ENCODE results near the gene IGSF3. TPM values are rescaled to one million over a fixed set of nuclear protein-coding genes. Genes with fewer than 3 reads are reported as not detected.

The IGSF3 gene
- total RNA-seq, 1 experiment from 2014 or later = 30.1 TPM

GRCh38 chr1:116560704-116561490, 106.6 kb downstream of the IGSF3 start:
- DNase-seq = no peak
- peaks cover 20% of the 10 kb centered on the region for H3K4me1 ChIP-seq (replicated peaks; ENCODE audit: insufficient read depth)
- H3K9me3 ChIP-seq (ENCODE audit: insufficient read depth, low read depth) = peaks cover 12% of the 10 kb centered on the region
- POLR2A ChIA-PET (ENCODE audit: unreplicated experiment) = no interaction called here
- TF ChIP-seq EZH2 (IDR thresholded peaks at IDR 0.05; ENCODE audit: low read depth) (no peak), CTCF (conservative IDR thresholded peaks at IDR 0.05) (no peak)
- CTCF ChIA-PET = no interaction called here
- H3K4me2 ChIP-seq = no peak overlapping the region
- H2AFZ ChIP-seq = no peak overlapping the region
- H3F3A ChIP-seq (ENCODE audit: insufficient read depth, low read depth) = peaks cover 22% of the 10 kb centered on the region
- H3K27me3 ChIP-seq (ENCODE audit: insufficient read depth, low read depth) = no peaks in the 10 kb centered on the region
- no TSS peak for BruUV-seq (replicated peaks)
- peaks cover 59% of the 10 kb centered on the region for H3K36me3 ChIP-seq (ENCODE audit: low read depth)
- intact Hi-C loops (cut with micrococcal nuclease; ENCODE audit: unreplicated experiment) = loop anchor here (10.0 kb wide), 1 partner anchor 1006 kb away; no protein-coding TSS in a partner anchor
- H3K4me3 ChIP-seq = no peak overlapping the region
- H3K9me2 ChIP-seq (ENCODE audit: insufficient read depth) = no peaks in the 10 kb centered on the region
- H3K27ac ChIP-seq = no peak overlapping the region
- H3K79me2 ChIP-seq (ENCODE audit: low read depth) = peaks cover 100% of the 10 kb centered on the region
- H4K20me1 ChIP-seq (ENCODE audit: insufficient read depth) = peaks cover 22% of the 10 kb centered on the region; the same call in 1 of the 2 replicates

- Histone ChIP-seq H3F3A (ENCODE audit: insufficient read depth, low read depth) (peaks cover 34% of the 10 kb centered on the region), H3K4me2 (no peak overlapping the region), H3K9me2 (ENCODE audit: insufficient read depth) (no peaks in the 10 kb centered on the region), H3K4me1 (replicated peaks; ENCODE audit: insufficient read depth) (peaks cover 36% of the 10 kb centered on the region), H3K4me3 (no peak overlapping the region), H4K20me1 (ENCODE audit: insufficient read depth) (peaks cover 24% of the 10 kb centered on the region), H2AFZ (no peak overlapping the region), H3K36me3 (ENCODE audit: low read depth) (peaks cover 51% of the 10 kb centered on the region), H3K9me3 (ENCODE audit: insufficient read depth, low read depth) (peaks cover 8% of the 10 kb centered on the region), H3K27ac (no peak overlapping the region), H3K27me3 (ENCODE audit: insufficient read depth, low read depth) (no peaks in the 10 kb centered on the region), H3K79me2 (ENCODE audit: low read depth) (peaks cover 100% of the 10 kb centered on the region)
- CTCF ChIA-PET = no interaction called here
- BruUV-seq (replicated peaks) = no TSS peak
- intact Hi-C loops (cut with micrococcal nuclease; ENCODE audit: unreplicated experiment) = no loop called here
- POLR2A ChIA-PET (ENCODE audit: unreplicated experiment) = no interaction called here
- TF ChIP-seq CTCF (conservative IDR thresholded peaks at IDR 0.05) (no peak), EZH2 (IDR thresholded peaks at IDR 0.05; ENCODE audit: low read depth) (no peak)
- DNase-seq = no peak
These were observed 108.2 kb downstream of the IGSF3 start for GRCh38 chr1:116559304-116559761.

GRCh38 chr1:116558571-116558970, 109.0 kb downstream of the IGSF3 start:
- no peak overlapping the region for H3K4me3 ChIP-seq
- H4K20me1 ChIP-seq (ENCODE audit: insufficient read depth) = peaks cover 24% of the 10 kb centered on the region
- H3K4me2 ChIP-seq = no peak overlapping the region
- TF ChIP-seq EZH2 (IDR thresholded peaks at IDR 0.05; ENCODE audit: low read depth) = no peak
- TF ChIP-seq CTCF (conservative IDR thresholded peaks at IDR 0.05) = no peak
- ChIA-PET CTCF (no interaction called here), POLR2A (ENCODE audit: unreplicated experiment) (no interaction called here)
- peaks cover 36% of the 10 kb centered on the region for H3F3A ChIP-seq (ENCODE audit: insufficient read depth, low read depth)
- peaks cover 99% of the 10 kb centered on the region for H3K79me2 ChIP-seq (ENCODE audit: low read depth)
- no peak for DNase-seq
- no peak overlapping the region for H3K27ac ChIP-seq
- H3K9me3 ChIP-seq (ENCODE audit: insufficient read depth, low read depth) = peaks cover under 1% of the 10 kb centered on the region; the same call in 1 of the 2 replicates
- no peaks in the 10 kb centered on the region for H3K27me3 ChIP-seq (ENCODE audit: insufficient read depth, low read depth)
- peaks cover 43% of the 10 kb centered on the region for H3K4me1 ChIP-seq (replicated peaks; ENCODE audit: insufficient read depth)
- H2AFZ ChIP-seq = no peak overlapping the region
- BruUV-seq (replicated peaks) = no TSS peak
- intact Hi-C loops (cut with micrococcal nuclease; ENCODE audit: unreplicated experiment) = no loop called here
- H3K36me3 ChIP-seq (ENCODE audit: low read depth) = peaks cover 43% of the 10 kb centered on the region
- no peaks in the 10 kb centered on the region for H3K9me2 ChIP-seq (ENCODE audit: insufficient read depth)
